ENCODE measurements around the gene HOXA3. TPM values are rescaled to one million over a fixed set of nuclear protein-coding genes. Genes with fewer than 3 reads are reported as not detected.

Gene HOXA3
- total RNA-seq, 1 experiment from 2014 or later = not detected

DNA sequence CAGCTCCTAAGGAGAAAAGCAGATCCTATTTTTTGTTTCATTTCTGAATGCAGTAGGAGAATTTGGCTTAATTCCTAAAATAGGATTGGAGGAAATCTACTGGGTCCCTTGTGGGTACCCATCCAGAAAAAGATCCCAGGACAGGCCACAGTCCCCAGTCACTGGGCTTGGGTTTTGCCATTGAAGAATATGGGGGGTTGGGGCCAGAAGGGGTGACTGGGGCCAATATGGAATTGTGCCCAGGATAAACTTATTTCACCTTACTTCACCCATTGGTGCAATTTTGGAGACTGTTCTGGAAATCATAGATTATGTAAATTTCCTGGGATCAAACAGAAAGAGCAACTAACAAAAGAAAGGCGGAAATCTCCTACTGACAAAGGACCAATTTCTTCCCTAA lies 13.9 kb downstream of the HOXA3 start:
- DNase-seq (ENCODE audit: low spot score) (no peak), ATAC-seq (no peak)
- no peaks in the 10 kb centered on the region; the same call in 1 of the 2 replicates for H3K36me3 Mint-ChIP-seq
- no peak overlapping the region for H3K27ac Mint-ChIP-seq
- peaks cover 19% of the 10 kb centered on the region for H3K4me1 Mint-ChIP-seq
- no peak overlapping the region for H3K4me3 Mint-ChIP-seq
- TF ChIP-seq GABPB1 (CRISPR knock-in tag; IDR thresholded peaks at IDR 0.05) = no peak
- no peak for TF ChIP-seq STAT6 (CRISPR knock-in tag; conservative IDR thresholded peaks at IDR 0.05; ENCODE audit: low read depth)
- TF ChIP-seq, protein P1, sequence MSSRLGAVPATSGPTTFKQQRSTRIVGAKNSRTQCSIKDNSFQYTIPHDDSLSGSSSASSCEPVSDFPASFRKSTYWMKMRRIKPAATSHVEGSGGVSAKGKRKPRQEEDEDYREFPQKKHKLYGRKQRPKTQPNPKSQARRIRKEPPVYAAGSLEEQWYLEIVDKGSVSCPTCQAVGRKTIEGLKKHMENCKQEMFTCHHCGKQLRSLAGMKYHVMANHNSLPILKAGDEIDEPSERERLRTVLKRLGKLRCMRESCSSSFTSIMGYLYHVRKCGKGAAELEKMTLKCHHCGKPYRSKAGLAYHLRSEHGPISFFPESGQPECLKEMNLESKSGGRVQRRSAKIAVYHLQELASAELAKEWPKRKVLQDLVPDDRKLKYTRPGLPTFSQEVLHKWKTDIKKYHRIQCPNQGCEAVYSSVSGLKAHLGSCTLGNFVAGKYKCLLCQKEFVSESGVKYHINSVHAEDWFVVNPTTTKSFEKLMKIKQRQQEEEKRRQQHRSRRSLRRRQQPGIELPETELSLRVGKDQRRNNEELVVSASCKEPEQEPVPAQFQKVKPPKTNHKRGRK (CRISPR knock-in tag; IDR thresholded peaks at IDR 0.05; ENCODE audit: borderline replicate concordance) = no peak
- TF ChIP-seq SMAD4 (CRISPR knock-in tag; IDR thresholded peaks at IDR 0.05) = no peak
- no peak for TF ChIP-seq ELF4 (CRISPR knock-in tag; IDR thresholded peaks at IDR 0.05; ENCODE audit: low read depth)
- TF ChIP-seq NFE2L1 (CRISPR knock-in tag; IDR thresholded peaks at IDR 0.05) = no peak
- TF ChIP-seq HMGXB4 (CRISPR knock-in tag; IDR thresholded peaks at IDR 0.05) = no peak
- H3K9me3 Mint-ChIP-seq = no peaks in the 10 kb centered on the region
- ChIA-PET CTCF (no interaction called here), POLR2A (no interaction called here)
- peaks cover 100% of the 10 kb centered on the region for H3K27me3 Mint-ChIP-seq (ENCODE audit: low read depth)

DNA sequence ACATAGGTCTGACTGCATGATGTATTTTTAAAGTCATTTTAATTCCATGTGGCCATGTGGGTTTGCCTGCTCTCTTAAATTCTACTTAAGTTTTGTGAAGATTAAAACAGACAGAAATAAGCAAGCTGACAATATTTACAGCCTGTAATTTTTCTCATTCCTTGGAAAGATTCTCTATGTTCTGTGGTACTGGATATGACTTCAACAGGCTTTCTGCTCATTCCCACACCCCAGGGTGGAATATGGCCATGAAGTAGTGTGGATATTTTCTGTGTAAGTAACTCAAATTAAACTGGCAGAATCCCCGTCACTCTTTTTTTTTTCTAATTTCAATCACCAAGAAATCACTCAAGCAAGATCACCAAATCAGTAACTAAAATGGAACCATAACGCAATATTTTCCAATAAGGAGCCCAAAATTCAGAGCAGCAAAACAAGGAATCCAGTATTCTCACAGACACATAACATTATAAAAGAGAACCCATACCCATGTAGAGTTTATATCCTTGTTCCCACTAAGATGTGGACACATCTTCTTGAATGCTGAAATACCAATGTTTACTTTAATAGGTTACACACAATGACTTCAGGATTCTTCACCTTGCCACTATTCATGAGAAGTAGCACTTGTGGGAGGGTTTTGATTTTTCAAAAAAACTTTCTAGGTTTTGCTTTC lies 14.6 kb downstream of the HOXA3 start:
- peaks cover 100% of the 10 kb centered on the region for H3K27me3 Mint-ChIP-seq (ENCODE audit: low read depth)
- TF ChIP-seq MYBL2 (CRISPR knock-in tag; IDR thresholded peaks at IDR 0.05) (no peak), ZNF396 (CRISPR knock-in tag; IDR thresholded peaks at IDR 0.05; ENCODE audit: borderline replicate concordance) (no peak), FOXP1 (CRISPR knock-in tag; IDR thresholded peaks at IDR 0.05; ENCODE audit: borderline replicate concordance) (no peak), E2F1 (CRISPR knock-in tag; IDR thresholded peaks at IDR 0.05) (no peak), GTF2I (CRISPR knock-in tag; conservative IDR thresholded peaks at IDR 0.05) (no peak), RORB (CRISPR knock-in tag; IDR thresholded peaks at IDR 0.05) (no peak), ZNF532 (CRISPR knock-in tag; IDR thresholded peaks at IDR 0.05; ENCODE audit: borderline replicate concordance) (no peak), ATF6 (CRISPR knock-in tag; IDR thresholded peaks at IDR 0.05) (no peak), ZNF219 (CRISPR knock-in tag; IDR thresholded peaks at IDR 0.05; ENCODE audit: borderline replicate concordance) (no peak)
- TF ChIP-seq, protein P2, sequence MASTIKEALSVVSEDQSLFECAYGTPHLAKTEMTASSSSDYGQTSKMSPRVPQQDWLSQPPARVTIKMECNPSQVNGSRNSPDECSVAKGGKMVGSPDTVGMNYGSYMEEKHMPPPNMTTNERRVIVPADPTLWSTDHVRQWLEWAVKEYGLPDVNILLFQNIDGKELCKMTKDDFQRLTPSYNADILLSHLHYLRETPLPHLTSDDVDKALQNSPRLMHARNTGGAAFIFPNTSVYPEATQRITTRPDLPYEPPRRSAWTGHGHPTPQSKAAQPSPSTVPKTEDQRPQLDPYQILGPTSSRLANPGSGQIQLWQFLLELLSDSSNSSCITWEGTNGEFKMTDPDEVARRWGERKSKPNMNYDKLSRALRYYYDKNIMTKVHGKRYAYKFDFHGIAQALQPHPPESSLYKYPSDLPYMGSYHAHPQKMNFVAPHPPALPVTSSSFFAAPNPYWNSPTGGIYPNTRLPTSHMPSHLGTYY (CRISPR knock-in tag; IDR thresholded peaks at IDR 0.05) = no peak
- TF ChIP-seq, protein P3, sequence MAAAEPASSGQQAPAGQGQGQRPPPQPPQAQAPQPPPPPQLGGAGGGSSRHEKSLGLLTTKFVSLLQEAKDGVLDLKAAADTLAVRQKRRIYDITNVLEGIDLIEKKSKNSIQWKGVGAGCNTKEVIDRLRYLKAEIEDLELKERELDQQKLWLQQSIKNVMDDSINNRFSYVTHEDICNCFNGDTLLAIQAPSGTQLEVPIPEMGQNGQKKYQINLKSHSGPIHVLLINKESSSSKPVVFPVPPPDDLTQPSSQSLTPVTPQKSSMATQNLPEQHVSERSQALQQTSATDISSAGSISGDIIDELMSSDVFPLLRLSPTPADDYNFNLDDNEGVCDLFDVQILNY (CRISPR knock-in tag; IDR thresholded peaks at IDR 0.05) = no peak

More for the DNA sequence above, 14.6 kb downstream of the HOXA3 start:
- no peak overlapping the region for H3K27ac Mint-ChIP-seq
- peaks cover 17% of the 10 kb centered on the region for H3K4me1 Mint-ChIP-seq
- ChIA-PET POLR2A (no interaction called here), CTCF (no interaction called here)
- H3K9me3 Mint-ChIP-seq = no peaks in the 10 kb centered on the region
- ATAC-seq (no peak), DNase-seq (ENCODE audit: low spot score) (no peak)
- no peaks in the 10 kb centered on the region; the same call in 1 of the 2 replicates for H3K36me3 Mint-ChIP-seq
- no peak overlapping the region for H3K4me3 Mint-ChIP-seq

Measured in WTC11 (cell line).